GM23248 (cell line): Measurements from ENCODE around the gene SCEL.

Source experiments
- EZH2 ChIP-seq: fragments of 200-600 bp; sonication (generic); IDR thresholded peaks from 2 replicates; pipeline ENCODE4 v1.6.1; 2018; ENCODE audit warnings: antibody characterized with exemption, mild to moderate bottlenecking; ENCODE audit not compliant: insufficient read depth, poor library complexity, severe bottlenecking
- EZH2phosphoT487 ChIP-seq: fragments of 200-600 bp; sonication (generic); IDR thresholded peaks from 2 replicates; pipeline ENCODE4 v1.6.1; 2018; ENCODE audit warnings: antibody characterized with exemption, moderate library complexity, mild to moderate bottlenecking, low read depth; ENCODE audit not compliant: insufficient read depth

DNA sequence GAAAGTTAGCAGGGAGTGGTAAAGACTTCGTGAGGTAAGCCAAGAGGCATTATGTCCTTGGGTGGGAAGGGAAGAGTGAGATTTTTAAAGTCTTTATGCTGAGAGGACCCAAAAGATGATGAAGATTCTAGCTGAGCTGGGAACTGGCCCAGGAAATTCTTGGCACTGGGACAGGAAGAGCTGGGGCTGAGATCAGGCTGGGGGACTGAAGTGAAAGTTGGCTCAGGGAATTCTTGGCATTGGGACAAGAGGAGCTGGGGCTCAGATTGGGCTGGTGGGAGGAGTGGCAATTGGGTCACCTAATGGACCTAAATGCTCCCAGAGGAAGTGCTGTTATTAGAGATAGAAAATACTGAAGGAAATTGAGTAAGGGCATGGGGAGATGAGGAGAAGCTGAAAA is 8.8 kb downstream of the SCEL start:
- no peak for TF ChIP-seq EZH2phosphoT487
- TF ChIP-seq EZH2, result no peak
